ENCODE data around the gene NAXD.

The NAXD gene

GRCh38 chr13:110578363-110578762 lies 37.0 kb upstream of the NAXD start:
- H3K4me1 ChIP-seq (ENCODE audit: control insufficient read depth, insufficient read depth, low read length): peaks cover 4% of the 10 kb centered on the region
- H3K27me3 ChIP-seq (ENCODE audit: control insufficient read depth, insufficient read depth, low read length): peaks cover 39% of the 10 kb centered on the region
- H3K9me3 ChIP-seq (replicated peaks; ENCODE audit: low read length): no peaks in the 10 kb centered on the region
- no peak overlapping the region for H3K4me3 ChIP-seq (ENCODE audit: low read length)
- H3K4me2 ChIP-seq (ENCODE audit: low read length): no peak overlapping the region
- H3K9ac ChIP-seq (ENCODE audit: low read depth, low read length): no peak overlapping the region
- H3K36me3 ChIP-seq (ENCODE audit: insufficient read depth, low read length): no peaks in the 10 kb centered on the region

GRCh38 chr13:110580800-110581199 lies 34.5 kb upstream of the NAXD start:
- H3K4me2 ChIP-seq (ENCODE audit: low read length): no peak overlapping the region
- H3K9me3 ChIP-seq (replicated peaks; ENCODE audit: low read length): no peaks in the 10 kb centered on the region
- no peaks in the 10 kb centered on the region for H3K36me3 ChIP-seq (ENCODE audit: insufficient read depth, low read length)
- no peaks in the 10 kb centered on the region for H3K4me1 ChIP-seq (ENCODE audit: control insufficient read depth, insufficient read depth, low read length)
- H3K4me3 ChIP-seq (ENCODE audit: low read length): no peak overlapping the region
- H3K27me3 ChIP-seq (ENCODE audit: control insufficient read depth, insufficient read depth, low read length): peaks cover 20% of the 10 kb centered on the region
- no peak overlapping the region for H3K9ac ChIP-seq (ENCODE audit: low read depth, low read length)

- Histone ChIP-seq H3K9ac (ENCODE audit: low read depth, low read length) (no peak overlapping the region), H3K9me3 (replicated peaks; ENCODE audit: low read length) (no peaks in the 10 kb centered on the region), H3K4me2 (ENCODE audit: low read length) (no peak overlapping the region), H3K27me3 (ENCODE audit: control insufficient read depth, insufficient read depth, low read length) (peaks cover 15% of the 10 kb centered on the region), H3K4me3 (ENCODE audit: low read length) (no peak overlapping the region), H3K4me1 (ENCODE audit: control insufficient read depth, insufficient read depth, low read length) (no peaks in the 10 kb centered on the region), H3K36me3 (ENCODE audit: insufficient read depth, low read length) (no peaks in the 10 kb centered on the region)
Observed at GRCh38 chr13:110581506-110582185, 33.7 kb upstream of the NAXD start.

GRCh38 chr13:110582421-110582954 lies 32.9 kb upstream of the NAXD start:
- Histone ChIP-seq H3K9ac (ENCODE audit: low read depth, low read length) (no peak overlapping the region), H3K4me3 (ENCODE audit: low read length) (no peak overlapping the region), H3K27me3 (ENCODE audit: control insufficient read depth, insufficient read depth, low read length) (peaks cover 15% of the 10 kb centered on the region), H3K4me2 (ENCODE audit: low read length) (no peak overlapping the region), H3K9me3 (replicated peaks; ENCODE audit: low read length) (no peaks in the 10 kb centered on the region), H3K36me3 (ENCODE audit: insufficient read depth, low read length) (no peaks in the 10 kb centered on the region), H3K4me1 (ENCODE audit: control insufficient read depth, insufficient read depth, low read length) (no peaks in the 10 kb centered on the region)

GRCh38 chr13:110583178-110583865 lies 32.0 kb upstream of the NAXD start:
- Histone ChIP-seq H3K4me2 (ENCODE audit: low read length) (no peak overlapping the region), H3K27me3 (ENCODE audit: control insufficient read depth, insufficient read depth, low read length) (peaks cover 19% of the 10 kb centered on the region), H3K4me1 (ENCODE audit: control insufficient read depth, insufficient read depth, low read length) (no peaks in the 10 kb centered on the region), H3K36me3 (ENCODE audit: insufficient read depth, low read length) (no peaks in the 10 kb centered on the region), H3K4me3 (ENCODE audit: low read length) (no peak overlapping the region), H3K9ac (ENCODE audit: low read depth, low read length) (no peak overlapping the region), H3K9me3 (replicated peaks; ENCODE audit: low read length) (no peaks in the 10 kb centered on the region)

GRCh38 chr13:110589793-110590390 lies 25.5 kb upstream of the NAXD start:
- Histone ChIP-seq H3K9ac (ENCODE audit: low read depth, low read length) (no peak overlapping the region), H3K4me2 (ENCODE audit: low read length) (no peak overlapping the region), H3K36me3 (ENCODE audit: insufficient read depth, low read length) (no peaks in the 10 kb centered on the region), H3K27me3 (ENCODE audit: control insufficient read depth, insufficient read depth, low read length) (peaks cover 15% of the 10 kb centered on the region), H3K4me1 (ENCODE audit: control insufficient read depth, insufficient read depth, low read length) (no peaks in the 10 kb centered on the region), H3K9me3 (replicated peaks; ENCODE audit: low read length) (no peaks in the 10 kb centered on the region), H3K4me3 (ENCODE audit: low read length) (no peak overlapping the region)

GRCh38 chr13:110590577-110590976 lies 24.8 kb upstream of the NAXD start:
- H3K4me3 ChIP-seq (ENCODE audit: low read length): no peak overlapping the region
- no peaks in the 10 kb centered on the region for H3K9me3 ChIP-seq (replicated peaks; ENCODE audit: low read length)
- no peaks in the 10 kb centered on the region for H3K36me3 ChIP-seq (ENCODE audit: insufficient read depth, low read length)
- H3K4me1 ChIP-seq (ENCODE audit: control insufficient read depth, insufficient read depth, low read length): no peaks in the 10 kb centered on the region
- H3K9ac ChIP-seq (ENCODE audit: low read depth, low read length): no peak overlapping the region
- H3K27me3 ChIP-seq (ENCODE audit: control insufficient read depth, insufficient read depth, low read length): peaks cover 15% of the 10 kb centered on the region
- no peak overlapping the region for H3K4me2 ChIP-seq (ENCODE audit: low read length)

- Histone ChIP-seq H3K4me2 (ENCODE audit: low read length) (no peak overlapping the region), H3K9me3 (replicated peaks; ENCODE audit: low read length) (no peaks in the 10 kb centered on the region), H3K27me3 (ENCODE audit: control insufficient read depth, insufficient read depth, low read length) (peaks cover 15% of the 10 kb centered on the region), H3K36me3 (ENCODE audit: insufficient read depth, low read length) (no peaks in the 10 kb centered on the region), H3K4me1 (ENCODE audit: control insufficient read depth, insufficient read depth, low read length) (no peaks in the 10 kb centered on the region), H3K4me3 (ENCODE audit: low read length) (no peak overlapping the region), H3K9ac (ENCODE audit: low read depth, low read length) (no peak overlapping the region)
Observed at GRCh38 chr13:110592665-110593064, 22.7 kb upstream of the NAXD start.

- Histone ChIP-seq H3K36me3 (ENCODE audit: insufficient read depth, low read length) (no peaks in the 10 kb centered on the region), H3K4me2 (ENCODE audit: low read length) (no peak overlapping the region), H3K27me3 (ENCODE audit: control insufficient read depth, insufficient read depth, low read length) (peaks cover 9% of the 10 kb centered on the region), H3K4me1 (ENCODE audit: control insufficient read depth, insufficient read depth, low read length) (no peaks in the 10 kb centered on the region), H3K9ac (ENCODE audit: low read depth, low read length) (no peak overlapping the region), H3K4me3 (ENCODE audit: low read length) (no peak overlapping the region), H3K9me3 (replicated peaks; ENCODE audit: low read length) (no peaks in the 10 kb centered on the region)
Observed at GRCh38 chr13:110593430-110594130, 21.8 kb upstream of the NAXD start.

- no peaks in the 10 kb centered on the region for H3K4me1 ChIP-seq (ENCODE audit: control insufficient read depth, insufficient read depth, low read length)
- no peaks in the 10 kb centered on the region for H3K36me3 ChIP-seq (ENCODE audit: insufficient read depth, low read length)
- no peak overlapping the region for H3K9ac ChIP-seq (ENCODE audit: low read depth, low read length)
- H3K4me3 ChIP-seq (ENCODE audit: low read length): no peak overlapping the region
- H3K27me3 ChIP-seq (ENCODE audit: control insufficient read depth, insufficient read depth, low read length): no peaks in the 10 kb centered on the region
- H3K9me3 ChIP-seq (replicated peaks; ENCODE audit: low read length): no peaks in the 10 kb centered on the region
- H3K4me2 ChIP-seq (ENCODE audit: low read length): no peak overlapping the region
Observed at GRCh38 chr13:110597041-110597689, 18.2 kb upstream of the NAXD start.

- no peaks in the 10 kb centered on the region for H3K9me3 ChIP-seq (replicated peaks; ENCODE audit: low read length)
- H3K27me3 ChIP-seq (ENCODE audit: control insufficient read depth, insufficient read depth, low read length): no peaks in the 10 kb centered on the region
- no peaks in the 10 kb centered on the region for H3K36me3 ChIP-seq (ENCODE audit: insufficient read depth, low read length)
- no peak overlapping the region for H3K9ac ChIP-seq (ENCODE audit: low read depth, low read length)
- no peak overlapping the region for H3K4me3 ChIP-seq (ENCODE audit: low read length)
- no peak overlapping the region for H3K4me2 ChIP-seq (ENCODE audit: low read length)
- H3K4me1 ChIP-seq (ENCODE audit: control insufficient read depth, insufficient read depth, low read length): no peaks in the 10 kb centered on the region
Observed at GRCh38 chr13:110600261-110600819, 15.0 kb upstream of the NAXD start.
